GM18951 (cell line): ENCODE measurements around the gene OGDHL.
"Not testable (repeated sequence)": the region's sequence is repeated elsewhere in the genome, so short reads cannot be mapped to it uniquely, and the experiment has no call there.

ENCODE experiments used
- POLR2A ChIP-seq: IDR thresholded peaks from 4 replicates; pipeline ENCODE4 v1.6.1; 2011; ENCODE audit warnings: mild to moderate bottlenecking; ENCODE audit not compliant: insufficient read length, insufficient read depth; ENCODE audit errors: extremely low read depth
- in situ Hi-C: fragments of 300-500 bp; cut with MboI; formaldehyde crosslinking; loops from one replicate; pipeline ENCODE4 v1.12.0; 2022; ENCODE audit warnings: low sequenced_read_pairs, mixed read lengths, inconsistent platforms; ENCODE audit not compliant: unreplicated experiment

The OGDHL gene

GRCh38 chr10:49740346-49741107 lies 21.6 kb downstream of the OGDHL start:
- in situ Hi-C loops, result no loop called here
- TF ChIP-seq POLR2A, result no peak

DNA sequence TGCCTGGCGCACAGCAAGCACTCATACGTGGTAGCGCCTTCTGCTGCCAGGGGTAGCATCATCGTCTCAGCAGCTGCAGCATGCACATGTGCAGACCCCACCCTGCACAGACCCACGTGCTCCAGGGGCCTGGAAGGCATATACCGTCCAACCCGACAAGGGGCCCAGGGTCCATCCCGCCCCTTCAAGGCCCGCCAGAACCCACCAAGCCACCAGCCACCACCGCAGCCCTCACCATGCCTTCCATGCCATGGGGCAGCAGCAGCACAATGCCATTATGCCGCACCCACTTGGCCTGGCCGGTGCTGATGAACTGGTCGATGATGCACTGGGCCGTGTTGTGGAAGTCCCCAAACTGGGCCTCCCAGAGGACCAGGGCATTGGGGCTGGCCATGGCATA lies 22.7 kb downstream of the OGDHL start:
- no peak for TF ChIP-seq POLR2A
- in situ Hi-C loops, result no loop called here

GRCh38 chr10:49738616-49739360 lies 23.3 kb downstream of the OGDHL start:
- no peak for TF ChIP-seq POLR2A
- in situ Hi-C loops, result no loop called here

DNA sequence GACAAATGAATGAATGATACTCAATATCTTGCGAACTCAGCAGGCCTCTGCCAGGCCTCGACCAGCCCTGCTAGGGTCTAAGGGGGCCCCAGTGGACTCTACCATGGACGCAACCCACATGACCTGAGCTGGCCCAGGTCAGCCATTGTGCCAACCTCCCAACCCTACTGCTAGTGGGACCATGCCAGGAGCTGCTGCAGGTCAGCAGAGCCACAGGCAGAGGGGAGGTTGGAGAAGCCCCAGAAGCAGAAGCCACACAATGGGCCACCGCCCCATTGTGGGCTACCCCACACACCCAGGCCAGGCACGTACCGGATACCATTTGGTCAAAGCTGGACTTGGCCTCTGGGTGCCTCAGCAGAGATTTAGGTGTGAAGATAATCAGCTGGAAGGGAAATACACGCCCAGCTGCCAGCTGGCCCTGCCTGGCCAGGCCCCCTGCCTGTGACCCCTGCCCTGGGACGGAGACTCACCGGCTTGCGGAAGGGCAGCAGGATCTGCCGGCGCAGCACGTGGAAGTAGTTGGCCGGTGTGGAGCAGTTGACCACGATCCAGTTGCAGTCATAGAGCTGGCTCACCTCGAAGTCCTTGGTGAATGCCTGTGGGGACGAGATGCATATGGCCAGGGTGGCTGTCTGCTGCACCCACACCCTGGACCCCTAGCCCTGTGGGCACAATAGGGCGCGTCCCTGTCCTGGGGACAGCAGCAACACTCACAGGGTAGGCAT lies 24.5 kb downstream of the OGDHL start:
- no peak for TF ChIP-seq POLR2A
- in situ Hi-C loops, result no loop called here

- TF ChIP-seq POLR2A, result no peak
- in situ Hi-C loops, result no loop called here
These were observed 25.5 kb downstream of the OGDHL start for GRCh38 chr10:49736564-49737113.

GRCh38 chr10:49735848-49736563 lies 26.1 kb downstream of the OGDHL start:
- TF ChIP-seq POLR2A, result no peak
- in situ Hi-C loops, result no loop called here

DNA sequence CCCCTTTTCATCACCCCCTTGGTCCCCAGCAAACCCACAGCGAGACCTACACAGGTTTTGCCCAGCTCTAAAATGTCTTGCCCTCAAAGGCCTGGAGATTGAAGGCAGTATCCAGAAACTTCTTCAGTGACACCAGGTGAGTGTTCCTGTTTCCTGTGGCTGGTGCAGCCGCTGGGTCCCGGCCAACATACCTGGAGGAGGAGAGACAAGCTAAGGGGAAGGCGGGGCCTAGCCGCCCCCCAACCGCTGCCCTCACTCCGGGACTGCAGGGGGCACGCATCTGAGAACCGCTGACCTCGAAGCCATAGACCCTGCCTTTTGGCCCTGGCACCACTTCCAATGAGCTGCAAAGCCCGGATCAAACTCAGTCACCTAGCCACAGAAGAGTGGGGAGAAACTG lies 27.0 kb downstream of the OGDHL start:
- in situ Hi-C loops, result no loop called here
- TF ChIP-seq POLR2A, result no peak

DNA sequence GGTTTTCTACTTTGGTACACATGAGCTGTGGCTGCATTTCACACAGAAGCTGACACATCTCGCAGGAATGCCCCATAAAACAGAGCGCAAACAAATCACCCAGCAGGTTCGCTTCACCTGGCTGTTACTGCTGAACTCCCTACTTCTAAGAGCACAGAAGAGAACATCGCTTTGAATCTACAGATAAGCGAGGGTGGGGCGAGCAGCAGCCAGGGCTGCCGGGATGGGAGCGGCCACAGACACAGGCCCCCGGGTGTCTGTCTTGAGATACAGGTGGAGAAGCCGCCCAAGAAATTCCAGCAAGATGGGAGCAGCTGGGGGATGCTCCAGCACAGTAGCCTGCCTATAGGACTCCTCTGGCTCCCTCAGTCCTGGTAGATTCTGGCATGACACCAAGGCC lies 27.4 kb downstream of the OGDHL start:
- in situ Hi-C loops, result no loop called here
- TF ChIP-seq POLR2A, result no peak

DNA sequence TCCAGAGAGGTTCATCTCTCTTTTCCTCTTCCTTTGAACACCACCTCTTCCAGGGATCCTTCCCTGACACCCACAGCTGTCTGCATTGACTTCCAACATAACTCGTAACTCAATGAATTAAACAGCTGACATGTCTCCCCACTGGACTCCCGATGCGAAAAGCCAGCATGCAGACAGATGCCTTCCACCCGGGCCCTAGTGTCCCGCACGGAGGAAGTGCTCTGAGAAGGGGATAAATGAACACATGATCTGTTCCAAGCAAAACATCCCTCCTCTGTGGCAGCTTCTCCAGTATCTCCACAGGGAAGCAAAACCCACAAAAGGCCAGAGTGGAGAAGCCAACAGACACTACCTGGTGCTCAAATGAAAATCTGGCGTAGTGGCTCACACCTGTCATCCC lies 28.3 kb downstream of the OGDHL start:
- in situ Hi-C loops, result no loop called here
- no peak for TF ChIP-seq POLR2A

DNA sequence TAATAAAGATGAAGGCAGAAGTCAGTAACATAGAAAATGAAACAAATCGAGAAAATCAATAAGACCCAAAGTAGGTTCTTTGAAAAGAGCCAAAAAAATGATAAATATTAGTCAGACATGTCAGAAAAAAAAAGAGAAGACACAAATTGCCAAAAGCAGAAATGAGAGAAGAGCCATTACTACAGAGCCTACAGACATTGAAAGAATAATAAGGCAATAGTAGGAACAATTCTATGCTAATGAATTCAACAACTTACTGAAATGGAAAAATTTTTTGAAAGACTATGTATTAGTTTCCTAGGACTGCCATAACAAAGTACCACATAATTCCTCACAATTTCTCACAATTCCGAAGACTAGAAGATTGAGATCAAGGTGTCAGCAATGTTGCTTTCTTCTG lies 35.5 kb downstream of the OGDHL start:
- in situ Hi-C loops, result no loop called here
- TF ChIP-seq POLR2A, result no peak

- in situ Hi-C loops, result not testable (repeated sequence)
These were observed 47.0 kb downstream of the OGDHL start for GRCh38 chr10:49715157-49715556.

- in situ Hi-C loops, result no loop called here
- no peak for TF ChIP-seq POLR2A
These were observed 48.9 kb downstream of the OGDHL start for GRCh38 chr10:49713266-49713665.

GRCh38 chr10:49711481-49711880 lies 50.6 kb downstream of the OGDHL start:
- in situ Hi-C loops, result no loop called here
- TF ChIP-seq POLR2A, result no peak
